ENCODE measurements around the gene ARPP19.

DNA sequence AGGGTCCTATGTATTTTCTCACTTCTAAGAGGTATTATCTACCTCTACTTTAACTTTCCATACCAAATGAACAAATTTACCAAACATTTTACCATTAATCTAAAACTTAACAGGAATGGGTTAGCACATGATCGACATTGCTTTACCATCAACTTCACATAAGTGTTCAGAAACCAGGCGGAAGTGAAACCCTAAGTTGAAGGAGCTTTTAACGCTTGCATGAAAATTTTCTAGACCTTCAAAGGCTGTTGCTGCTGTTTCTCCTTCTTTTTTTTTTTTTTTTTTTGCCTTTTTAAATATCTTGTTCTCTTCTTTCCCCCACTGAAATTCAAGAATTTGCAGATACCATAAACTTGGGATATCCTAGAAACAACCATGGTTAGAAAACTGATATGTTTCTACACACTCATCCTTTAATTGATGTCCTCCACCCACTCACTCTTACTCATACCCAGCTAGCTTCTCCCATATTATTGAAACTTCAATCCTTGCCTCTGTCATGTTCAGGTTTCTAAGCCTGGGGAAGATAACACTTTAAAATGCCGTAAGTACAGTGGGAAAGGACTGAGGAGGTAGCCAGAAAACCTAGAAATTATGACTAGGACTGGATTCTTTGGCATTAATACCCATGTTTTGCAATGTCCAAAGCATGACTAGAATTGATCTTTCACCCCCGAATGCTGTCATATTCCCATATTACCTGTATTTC lies 64.9 kb downstream of the ARPP19 start:
- TF ChIP-seq, protein P1, sequence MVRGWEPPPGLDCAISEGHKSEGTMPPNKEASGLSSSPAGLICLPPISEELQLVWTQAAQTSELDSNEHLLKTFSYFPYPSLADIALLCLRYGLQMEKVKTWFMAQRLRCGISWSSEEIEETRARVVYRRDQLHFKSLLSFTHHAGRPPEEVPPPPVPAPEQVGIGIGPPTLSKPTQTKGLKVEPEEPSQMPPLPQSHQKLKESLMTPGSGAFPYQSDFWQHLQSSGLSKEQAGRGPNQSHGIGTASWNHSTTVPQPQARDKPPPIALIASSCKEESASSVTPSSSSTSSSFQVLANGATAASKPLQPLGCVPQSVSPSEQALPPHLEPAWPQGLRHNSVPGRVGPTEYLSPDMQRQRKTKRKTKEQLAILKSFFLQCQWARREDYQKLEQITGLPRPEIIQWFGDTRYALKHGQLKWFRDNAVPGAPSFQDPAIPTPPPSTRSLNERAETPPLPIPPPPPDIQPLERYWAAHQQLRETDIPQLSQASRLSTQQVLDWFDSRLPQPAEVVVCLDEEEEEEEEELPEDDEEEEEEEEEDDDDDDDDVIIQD (CRISPR knock-in tag; IDR thresholded peaks at IDR 0.05): no peak
- TF ChIP-seq MECOM (CRISPR knock-in tag; IDR thresholded peaks at IDR 0.05): no peak
- TF ChIP-seq, protein P2, sequence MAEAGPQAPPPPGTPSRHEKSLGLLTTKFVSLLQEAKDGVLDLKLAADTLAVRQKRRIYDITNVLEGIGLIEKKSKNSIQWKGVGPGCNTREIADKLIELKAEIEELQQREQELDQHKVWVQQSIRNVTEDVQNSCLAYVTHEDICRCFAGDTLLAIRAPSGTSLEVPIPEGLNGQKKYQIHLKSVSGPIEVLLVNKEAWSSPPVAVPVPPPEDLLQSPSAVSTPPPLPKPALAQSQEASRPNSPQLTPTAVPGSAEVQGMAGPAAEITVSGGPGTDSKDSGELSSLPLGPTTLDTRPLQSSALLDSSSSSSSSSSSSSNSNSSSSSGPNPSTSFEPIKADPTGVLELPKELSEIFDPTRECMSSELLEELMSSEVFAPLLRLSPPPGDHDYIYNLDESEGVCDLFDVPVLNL (CRISPR knock-in tag; IDR thresholded peaks at IDR 0.05; ENCODE audit: low read depth): no peak
- TF ChIP-seq, protein P3, sequence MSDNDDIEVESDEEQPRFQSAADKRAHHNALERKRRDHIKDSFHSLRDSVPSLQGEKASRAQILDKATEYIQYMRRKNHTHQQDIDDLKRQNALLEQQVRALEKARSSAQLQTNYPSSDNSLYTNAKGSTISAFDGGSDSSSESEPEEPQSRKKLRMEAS (CRISPR knock-in tag; IDR thresholded peaks at IDR 0.05): no peak
- TF ChIP-seq PML (IDR thresholded peaks at IDR 0.05; ENCODE audit: low read length): no peak
